ENCODE measurements around the gene TRIOBP.

Gene TRIOBP

GRCh38 chr22:37681556-37682049, 15.2 kb upstream of the TRIOBP start:
- peak; percentile 43 for DNase-seq (ENCODE audit: extremely low read depth, insufficient read length)
- Histone ChIP-seq H3K4me3 (replicated peaks; ENCODE audit: low read depth, low read length) (no peak overlapping the region), H3K27me3 (replicated peaks; ENCODE audit: control insufficient read depth, insufficient read depth, low read length) (no peaks in the 10 kb centered on the region), H3K36me3 (ENCODE audit: control insufficient read depth, insufficient read depth, low read length) (peaks cover 10% of the 10 kb centered on the region)
- TF ChIP-seq CTCF (IDR thresholded peaks at IDR 0.05; ENCODE audit: insufficient read depth, low read length, poor library complexity, severe bottlenecking), result peak; percentile 93

GRCh38 chr22:37684803-37685615, 11.8 kb upstream of the TRIOBP start:
- DNase-seq (ENCODE audit: extremely low read depth, insufficient read length), result no peak
- no peak for TF ChIP-seq CTCF (IDR thresholded peaks at IDR 0.05; ENCODE audit: insufficient read depth, low read length, poor library complexity, severe bottlenecking)
- no peaks in the 10 kb centered on the region for H3K27me3 ChIP-seq (replicated peaks; ENCODE audit: control insufficient read depth, insufficient read depth, low read length)
- H3K36me3 ChIP-seq (ENCODE audit: control insufficient read depth, insufficient read depth, low read length), result peaks cover 10% of the 10 kb centered on the region
- no peak overlapping the region for H3K4me3 ChIP-seq (replicated peaks; ENCODE audit: low read depth, low read length)

- no peak for TF ChIP-seq CTCF (IDR thresholded peaks at IDR 0.05; ENCODE audit: insufficient read depth, low read length, poor library complexity, severe bottlenecking)
- Histone ChIP-seq H3K27me3 (replicated peaks; ENCODE audit: control insufficient read depth, insufficient read depth, low read length) (no peaks in the 10 kb centered on the region), H3K4me3 (replicated peaks; ENCODE audit: low read depth, low read length) (peak within 1 kb of the TSS; percentile 82), H3K36me3 (ENCODE audit: control insufficient read depth, insufficient read depth, low read length) (peaks cover 12% of the 10 kb centered on the region)
- DNase-seq (ENCODE audit: extremely low read depth, insufficient read length), result peak; percentile 89
Observed at GRCh38 chr22:37686002-37686982, 10.6 kb upstream of the TRIOBP start, which contains the start of gene NOL12. Gene NOL12, plus strand, starts transcription at chr22:37686343. Its CDS starts 50 bp downstream, at chr22:37686393.

GRCh38 chr22:37690407-37690806, 6.4 kb upstream of the TRIOBP start:
- Histone ChIP-seq H3K4me3 (replicated peaks; ENCODE audit: low read depth, low read length) (no peak overlapping the region), H3K27me3 (replicated peaks; ENCODE audit: control insufficient read depth, insufficient read depth, low read length) (no peaks in the 10 kb centered on the region), H3K36me3 (ENCODE audit: control insufficient read depth, insufficient read depth, low read length) (peaks cover 22% of the 10 kb centered on the region)
- DNase-seq (ENCODE audit: extremely low read depth, insufficient read length), result no peak
- TF ChIP-seq CTCF (IDR thresholded peaks at IDR 0.05; ENCODE audit: insufficient read depth, low read length, poor library complexity, severe bottlenecking), result no peak

- Histone ChIP-seq H3K27me3 (replicated peaks; ENCODE audit: control insufficient read depth, insufficient read depth, low read length) (no peaks in the 10 kb centered on the region), H3K4me3 (replicated peaks; ENCODE audit: low read depth, low read length) (no peak overlapping the region), H3K36me3 (ENCODE audit: control insufficient read depth, insufficient read depth, low read length) (peaks cover 22% of the 10 kb centered on the region)
- no peak for TF ChIP-seq CTCF (IDR thresholded peaks at IDR 0.05; ENCODE audit: insufficient read depth, low read length, poor library complexity, severe bottlenecking)
- no peak for DNase-seq (ENCODE audit: extremely low read depth, insufficient read length)
Observed at GRCh38 chr22:37690901-37691504, 5.8 kb upstream of the TRIOBP start.

All from GM06990 (cell line).